Calu3 (cell line): Measurements from ENCODE around the gene AMOT. TPM values are rescaled to one million over a fixed set of nuclear protein-coding genes. Genes with fewer than 3 reads are reported as not detected.

Experiments used
- BruUV-seq: library from RNA; stranded (reverse); fragments of 400-500 nt; replicated peaks from 2 replicates; lab custom pipeline; 2021; lab: Mats Ljungman, UMichigan
- CTCF ChIA-PET: fragments of 300-600 bp; sonication (Branson Sonifier 250); formaldehyde crosslinking; loops from one replicate; lab custom pipeline; 2022; ENCODE audit warnings: antibody characterized with exemption; lab: Charles Lee
- DNase-seq: peaks from one replicate; pipeline ENCODE4 v3.0.0; 2022
- H3K27ac Mint-ChIP-seq: one replicate; pipeline ENCODE4 v1.8.0; 2022; ENCODE audit warnings: mixed read lengths; ENCODE audit not compliant: unreplicated experiment
- H3K27me3 Mint-ChIP-seq: one replicate; pipeline ENCODE4 v1.8.0; 2022; ENCODE audit warnings: mixed read lengths; ENCODE audit not compliant: unreplicated experiment
- H3K36me3 Mint-ChIP-seq: one replicate; pipeline ENCODE4 v1.8.0; 2022; ENCODE audit warnings: mild to moderate bottlenecking, moderate library complexity, mixed read lengths; ENCODE audit not compliant: insufficient read depth, unreplicated experiment
- H3K4me1 Mint-ChIP-seq: one replicate; pipeline ENCODE4 v1.8.0; 2022; ENCODE audit warnings: mild to moderate bottlenecking, low read depth, mixed read lengths; ENCODE audit not compliant: unreplicated experiment
- H3K4me3 Mint-ChIP-seq: one replicate; pipeline ENCODE4 v1.8.0; 2022; ENCODE audit warnings: mild to moderate bottlenecking, low read depth, moderate library complexity, mixed read lengths; ENCODE audit not compliant: unreplicated experiment
- H3K9me3 Mint-ChIP-seq: one replicate; pipeline ENCODE4 v1.8.0; 2022; ENCODE audit warnings: low read depth, mixed read lengths; ENCODE audit not compliant: unreplicated experiment
- CTCF ChIP-seq: fragments of 200-600 bp; IDR thresholded peaks from one replicate; pipeline ENCODE4 v1.8.0; 2022; ENCODE audit warnings: antibody characterized with exemption; ENCODE audit not compliant: unreplicated experiment
- intact Hi-C: fragments of 100-400 bp; cut with micrococcal nuclease; formaldehyde crosslinking; loops from one replicate; pipeline ENCODE4 v1.10.0; 2022; ENCODE audit not compliant: unreplicated experiment
- total RNA-seq: library from RNA; stranded (reverse); gene quantifications from 2 replicates; pipeline ENCODE4 v1.2.3, GENCODE V29; 2022

The AMOT gene
- total RNA-seq, 1 experiment from 2014 or later = 16.2 TPM

DNA sequence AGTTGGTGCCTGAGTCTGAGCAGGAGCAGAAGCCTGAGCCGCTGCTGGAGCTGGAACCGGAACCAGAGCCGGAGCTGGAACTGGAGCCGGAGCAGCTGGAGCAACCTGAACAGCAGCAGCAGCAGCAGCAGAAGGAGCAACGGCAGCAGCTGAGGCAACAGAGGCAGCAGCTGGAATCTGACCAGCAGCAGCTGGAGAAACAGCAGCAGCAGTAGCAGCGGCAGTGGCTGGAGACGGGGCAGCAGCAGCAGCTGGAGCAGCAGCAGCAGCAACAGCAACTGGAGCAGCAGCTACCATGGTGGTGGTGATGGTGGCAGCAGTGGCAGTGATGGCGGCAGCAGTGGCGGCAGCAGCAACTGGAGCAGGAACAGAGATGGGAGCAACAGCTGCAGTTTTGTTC, 61.5 kb downstream of the AMOT start:
- H3K4me1 Mint-ChIP-seq = no peaks in the 10 kb centered on the region
- H3K27me3 Mint-ChIP-seq = no peaks in the 10 kb centered on the region
- H3K36me3 Mint-ChIP-seq = no peaks in the 10 kb centered on the region
- no peak for TF ChIP-seq CTCF
- H3K27ac Mint-ChIP-seq = no peak overlapping the region
- intact Hi-C loops = no loop called here
- DNase-seq = no peak
- no peaks in the 10 kb centered on the region for H3K9me3 Mint-ChIP-seq
- BruUV-seq = no TSS peak
- H3K4me3 Mint-ChIP-seq = no peak overlapping the region
- CTCF ChIA-PET = no interaction called here

DNA sequence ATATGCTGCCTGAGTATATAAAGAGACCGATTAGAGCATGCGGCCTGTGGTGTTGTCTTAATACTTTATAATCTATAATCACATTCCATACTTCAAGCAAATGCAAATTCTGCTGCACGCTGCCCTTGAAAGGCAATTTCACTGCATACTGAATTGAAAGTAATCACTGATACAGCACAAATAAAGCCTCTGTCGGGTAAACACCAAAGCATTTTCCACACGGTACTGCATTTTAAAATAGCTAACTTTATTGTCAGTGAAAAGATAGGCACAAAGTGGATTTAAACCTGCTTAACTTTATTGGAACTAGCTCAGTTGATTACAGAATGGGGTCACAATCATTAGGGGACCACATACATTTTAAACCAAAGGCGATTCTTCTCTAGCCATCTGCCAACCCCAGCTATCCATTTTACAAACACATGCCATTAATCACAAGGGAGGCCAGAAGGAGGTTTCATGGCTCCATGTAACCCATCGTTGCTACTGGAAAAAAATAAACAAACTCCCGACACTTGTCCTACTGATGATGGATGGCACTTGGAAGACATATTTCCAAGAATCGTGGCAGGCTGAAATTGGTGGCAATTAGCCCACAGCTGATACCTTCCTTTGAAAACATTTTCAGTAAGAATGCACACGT, 65.9 kb downstream of the AMOT start:
- DNase-seq = no peak
- H3K9me3 Mint-ChIP-seq = no peaks in the 10 kb centered on the region
- no TSS peak for BruUV-seq
- intact Hi-C loops = no loop called here
- H3K4me3 Mint-ChIP-seq = no peak overlapping the region
- no peaks in the 10 kb centered on the region for H3K4me1 Mint-ChIP-seq
- H3K27ac Mint-ChIP-seq = no peak overlapping the region
- no peaks in the 10 kb centered on the region for H3K36me3 Mint-ChIP-seq
- CTCF ChIA-PET = no interaction called here
- no peaks in the 10 kb centered on the region for H3K27me3 Mint-ChIP-seq
- no peak for TF ChIP-seq CTCF

GRCh38 chrX:112774142-112774541, 66.5 kb downstream of the AMOT start:
- no peak for TF ChIP-seq CTCF
- H3K4me3 Mint-ChIP-seq = no peak overlapping the region
- no peak overlapping the region for H3K27ac Mint-ChIP-seq
- no peaks in the 10 kb centered on the region for H3K27me3 Mint-ChIP-seq
- DNase-seq = no peak
- BruUV-seq = no TSS peak
- CTCF ChIA-PET = no interaction called here
- no peaks in the 10 kb centered on the region for H3K9me3 Mint-ChIP-seq
- intact Hi-C loops = no loop called here
- H3K4me1 Mint-ChIP-seq = no peaks in the 10 kb centered on the region
- H3K36me3 Mint-ChIP-seq = no peaks in the 10 kb centered on the region

DNA sequence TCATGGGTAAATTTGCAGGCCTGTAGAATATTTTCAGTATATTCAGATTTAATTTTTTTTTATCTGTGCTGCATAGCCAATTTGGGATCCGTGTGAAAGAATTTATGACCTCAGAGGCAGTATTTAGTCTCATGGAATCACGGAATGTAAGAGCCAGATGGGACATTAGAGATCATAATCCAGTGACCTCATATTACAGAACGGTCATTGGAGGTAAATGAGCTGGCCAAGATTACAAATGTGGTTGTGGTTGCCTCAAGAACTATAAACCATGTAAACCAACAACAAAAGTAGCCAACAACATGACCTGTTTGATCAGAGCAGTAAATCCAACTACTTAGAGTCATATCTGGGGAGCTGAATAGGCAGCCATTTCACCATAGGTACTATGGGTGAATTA, 71.6 kb downstream of the AMOT start:
- H3K27ac Mint-ChIP-seq = no peak overlapping the region

More for the DNA sequence above, 71.6 kb downstream of the AMOT start:
- DNase-seq = no peak
- Mint-ChIP-seq H3K4me1 (no peaks in the 10 kb centered on the region), H3K4me3 (no peak overlapping the region), H3K36me3 (no peaks in the 10 kb centered on the region), H3K9me3 (no peaks in the 10 kb centered on the region), H3K27me3 (no peaks in the 10 kb centered on the region)
- intact Hi-C loops = no loop called here
- no TSS peak for BruUV-seq
- CTCF ChIA-PET = interaction anchor here (0.7 kb wide), 1 partner anchor 81 kb away, joined by 3 read pairs; no protein-coding TSS in a partner anchor
- TF ChIP-seq CTCF = no peak
